HPDE6-E6E7 (cell line): ENCODE measurements around the gene HECW1.
"Not testable (repeated sequence)": the region's sequence is repeated elsewhere in the genome, so short reads cannot be mapped to it uniquely, and the experiment has no call there.

Experiments used
- DNase-seq: peaks from one replicate; pipeline ENCODE4 v3.0.0; 2011; ENCODE audit warnings: missing footprints; ENCODE audit errors: extremely low spot score

Gene HECW1

DNA sequence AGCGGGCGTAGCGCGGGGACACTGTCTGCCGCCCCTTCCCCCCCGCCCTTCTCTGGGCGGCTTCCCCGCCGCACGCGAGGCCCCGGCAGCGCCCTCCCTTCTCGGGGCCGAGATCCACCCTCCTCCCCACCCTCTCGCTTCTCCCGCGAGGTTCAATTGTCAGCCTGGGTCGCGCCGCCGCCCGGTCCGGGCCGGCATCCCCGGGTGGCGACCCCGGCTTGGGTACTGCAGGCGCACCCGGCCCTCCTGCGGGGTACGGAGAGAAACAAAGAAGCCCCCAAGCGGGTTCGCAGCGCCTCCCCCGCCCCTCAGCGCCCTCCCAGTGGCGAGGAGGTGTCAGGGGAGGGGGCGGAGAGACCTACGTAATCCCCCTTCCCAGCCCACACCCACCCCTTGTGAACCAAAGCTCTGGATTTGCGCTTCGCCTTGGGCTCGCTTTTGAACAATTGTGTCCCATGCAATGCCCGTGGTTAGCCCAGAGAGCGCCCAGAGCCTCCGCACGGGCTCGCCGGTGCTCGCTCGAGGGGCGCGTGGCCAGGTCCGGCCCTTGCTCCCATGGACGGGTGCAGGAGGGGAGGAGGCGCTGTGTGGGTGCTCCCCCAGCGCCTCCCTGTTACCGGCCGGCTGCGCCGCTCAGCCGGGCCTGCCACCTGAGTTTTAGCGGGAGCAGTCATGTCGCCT is 634 bp downstream of the HECW1 start:
- peak; percentile 33 for DNase-seq

DNA sequence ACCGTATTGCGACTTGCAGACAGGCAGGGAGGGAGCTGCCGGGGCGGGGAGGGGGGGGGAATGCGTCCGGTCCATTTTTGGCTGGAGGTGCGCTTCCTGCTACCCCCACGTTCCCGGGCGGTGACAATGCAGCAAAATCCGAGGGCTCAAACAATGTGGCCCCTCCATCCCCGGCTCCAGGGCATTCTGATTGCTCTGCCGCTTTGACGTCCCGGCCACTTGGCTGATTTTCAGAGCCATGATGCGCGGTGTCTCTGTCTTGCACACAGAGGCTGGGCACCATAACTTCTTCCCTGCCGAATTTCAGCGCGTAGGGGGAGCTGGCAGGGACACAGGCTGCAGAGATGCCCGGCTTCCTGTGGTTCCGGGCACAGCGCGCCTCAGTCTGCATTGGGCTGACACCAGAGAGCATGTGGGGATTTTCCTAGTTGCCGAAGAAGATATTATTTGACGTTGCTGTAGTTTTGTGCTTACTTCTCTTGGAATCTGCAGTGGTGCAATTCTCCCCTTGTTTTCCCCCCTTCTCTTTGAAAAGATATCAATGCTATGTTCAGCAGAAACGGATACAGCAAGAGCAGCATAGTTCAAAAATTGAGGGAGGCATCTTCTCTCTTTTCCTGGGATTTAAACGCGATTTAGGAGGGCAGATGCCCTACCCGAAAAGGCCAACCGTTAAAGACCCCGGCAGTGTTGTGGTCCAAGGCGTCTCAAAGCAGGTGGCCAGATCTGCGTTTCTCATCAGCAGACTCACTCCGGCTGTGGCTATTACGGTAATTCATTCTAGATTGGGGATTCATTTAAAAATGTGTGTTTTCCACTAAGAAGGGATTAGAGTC is 1.4 kb downstream of the HECW1 start:
- no peak for DNase-seq

GRCh38 chr7:43114458-43114780 is 2.0 kb downstream of the HECW1 start:
- DNase-seq: no peak

DNA sequence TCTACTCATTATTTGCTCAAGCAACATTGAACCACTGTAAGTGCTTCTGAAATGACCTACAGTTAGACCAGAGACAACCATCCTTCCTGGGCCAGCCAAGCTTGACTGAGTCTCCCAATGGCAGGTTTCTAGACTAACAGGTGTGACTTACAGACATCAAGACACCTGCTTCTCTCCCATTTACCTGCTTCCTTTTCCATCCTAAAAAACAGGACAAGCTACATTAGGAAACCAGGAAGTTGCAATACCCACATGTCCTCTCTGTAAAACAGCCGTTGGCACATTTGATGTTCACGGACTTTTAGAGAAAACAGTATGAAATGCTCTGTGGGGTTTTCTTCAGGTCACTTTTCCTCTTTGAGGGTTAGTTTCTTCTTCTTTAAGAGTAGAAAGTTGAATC is 4.0 kb downstream of the HECW1 start:
- DNase-seq: no peak

GRCh38 chr7:43117095-43117494 is 4.6 kb downstream of the HECW1 start:
- DNase-seq: no peak

GRCh38 chr7:43117861-43118260 is 5.4 kb downstream of the HECW1 start:
- DNase-seq: no peak

DNA sequence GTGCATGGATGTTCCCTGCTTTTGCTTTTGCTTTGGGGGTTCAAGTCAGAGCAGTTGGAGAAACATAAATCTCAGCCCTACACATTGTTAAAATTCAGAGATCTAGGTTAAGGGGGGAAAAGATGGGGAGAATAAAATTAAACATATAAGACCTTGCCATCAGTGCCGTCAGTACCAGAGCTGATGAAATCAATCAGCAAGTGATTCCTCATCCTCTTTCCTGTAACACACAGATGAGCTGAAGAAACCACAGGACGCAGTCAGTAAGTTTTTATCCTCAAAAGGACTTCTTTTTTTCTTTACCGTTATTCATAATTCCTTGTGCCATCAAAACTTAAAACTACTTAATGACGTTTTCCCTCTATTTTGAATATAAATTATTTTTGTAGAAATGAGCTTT is 5.9 kb downstream of the HECW1 start:
- no peak for DNase-seq

DNA sequence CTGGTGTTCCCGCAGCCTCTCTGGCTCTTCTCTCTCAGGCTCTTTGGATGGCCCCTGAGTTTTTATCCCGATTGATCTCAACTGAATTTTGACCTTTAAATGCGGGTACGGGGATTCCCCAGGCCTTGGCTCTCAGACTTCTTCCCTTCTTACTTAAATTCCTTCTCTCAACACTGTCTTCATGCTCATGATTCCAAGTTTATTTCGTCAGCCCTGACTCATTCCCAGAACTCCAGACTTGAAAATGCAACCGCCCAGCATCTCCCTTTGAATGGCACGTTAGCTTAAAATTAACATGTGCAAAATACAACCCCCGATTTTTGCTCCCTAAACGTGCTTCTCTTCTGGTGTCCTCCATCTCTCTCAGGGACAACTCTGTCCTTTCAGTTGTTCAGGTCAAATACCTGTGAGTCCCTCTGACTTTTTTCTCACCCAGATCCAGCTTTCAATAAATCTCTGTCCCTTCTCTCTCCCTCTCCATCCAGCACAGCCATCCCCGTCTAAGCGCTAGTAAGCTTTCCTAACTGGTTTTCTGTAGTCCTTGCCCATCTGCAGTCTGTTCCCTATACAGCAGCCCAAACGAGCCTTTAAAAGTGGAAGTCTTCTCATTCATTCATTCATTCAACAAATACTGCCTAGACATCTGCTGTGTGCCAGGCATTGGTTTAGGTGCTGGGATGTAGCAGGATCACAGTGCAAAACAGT is 7.1 kb downstream of the HECW1 start:
- no peak for DNase-seq

DNA sequence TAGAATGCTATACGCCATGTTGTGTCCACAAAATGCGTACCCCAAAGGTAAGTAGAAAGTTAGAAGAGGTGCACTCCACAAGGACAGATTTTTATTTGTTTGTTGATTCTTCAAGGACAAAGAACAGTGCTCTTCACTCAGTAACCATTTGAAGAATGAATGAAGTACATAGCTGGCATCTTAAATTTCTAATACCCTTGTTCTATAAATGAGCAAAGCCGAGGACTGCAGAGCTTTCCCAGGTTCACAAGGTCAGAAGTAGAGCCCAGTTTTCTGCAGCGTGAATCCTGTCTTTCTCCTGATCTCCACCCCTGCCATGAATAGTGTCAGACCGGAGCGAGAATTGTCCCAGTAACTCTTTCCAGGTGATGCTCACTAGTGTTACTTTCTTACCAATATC is 9.5 kb downstream of the HECW1 start:
- no peak for DNase-seq

DNA sequence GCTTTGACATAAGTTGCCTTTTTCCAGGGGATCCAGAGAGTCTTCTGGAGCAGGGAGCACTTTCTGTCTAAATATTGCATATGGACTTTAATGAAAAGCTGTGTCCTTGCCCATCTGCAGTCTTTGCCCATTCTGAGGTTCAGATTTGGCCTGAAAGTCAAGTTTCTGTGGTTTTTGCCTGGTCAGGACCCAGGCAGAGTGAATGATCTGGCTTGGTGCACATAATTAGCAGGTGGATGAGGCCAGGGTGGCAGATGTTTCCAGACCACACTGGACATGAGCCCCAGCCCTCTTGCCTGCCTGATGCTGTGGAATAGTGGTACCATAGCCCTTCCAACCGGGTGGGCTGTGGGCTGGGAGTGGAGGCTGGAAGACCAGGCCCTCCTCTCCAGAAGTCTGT is 11.0 kb downstream of the HECW1 start:
- no peak for DNase-seq

DNA sequence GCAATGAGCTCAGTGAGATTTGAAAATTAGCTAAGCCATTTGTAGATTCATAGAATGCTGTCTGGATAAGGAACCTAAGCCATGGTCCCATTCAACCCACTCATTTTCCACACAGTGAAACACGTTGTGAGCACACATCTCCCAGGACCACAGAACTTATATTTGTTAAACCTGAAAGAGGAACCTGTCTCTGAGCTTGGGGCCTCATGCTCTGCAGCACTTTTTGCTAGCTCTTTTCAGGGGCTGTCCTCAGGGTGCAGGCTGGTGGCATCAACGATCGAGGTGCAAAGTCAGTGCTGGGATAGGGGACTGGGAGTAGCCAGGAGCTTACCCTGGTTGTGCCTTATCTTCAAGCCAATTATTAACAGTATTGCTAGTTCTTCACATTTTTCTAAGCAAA is 11.9 kb downstream of the HECW1 start:
- DNase-seq: no peak

DNA sequence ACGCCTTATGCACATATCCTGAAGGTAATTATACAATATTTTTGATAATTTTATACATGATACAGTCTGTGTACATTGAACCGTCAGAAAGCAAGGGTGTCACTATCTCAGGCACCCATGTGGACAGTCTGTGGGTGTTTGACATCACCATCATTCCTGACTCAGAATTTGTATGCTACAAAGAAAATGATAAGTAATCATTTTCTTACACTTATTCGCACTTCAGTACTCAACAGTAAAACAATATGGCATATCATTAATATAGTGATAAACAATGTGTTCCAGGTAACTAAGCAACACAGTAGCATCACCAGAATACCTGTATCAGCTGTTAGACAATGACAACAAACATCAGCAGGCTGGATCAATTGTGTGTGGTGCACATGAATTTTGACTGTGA is 17.9 kb downstream of the HECW1 start:
- DNase-seq: no peak

DNA sequence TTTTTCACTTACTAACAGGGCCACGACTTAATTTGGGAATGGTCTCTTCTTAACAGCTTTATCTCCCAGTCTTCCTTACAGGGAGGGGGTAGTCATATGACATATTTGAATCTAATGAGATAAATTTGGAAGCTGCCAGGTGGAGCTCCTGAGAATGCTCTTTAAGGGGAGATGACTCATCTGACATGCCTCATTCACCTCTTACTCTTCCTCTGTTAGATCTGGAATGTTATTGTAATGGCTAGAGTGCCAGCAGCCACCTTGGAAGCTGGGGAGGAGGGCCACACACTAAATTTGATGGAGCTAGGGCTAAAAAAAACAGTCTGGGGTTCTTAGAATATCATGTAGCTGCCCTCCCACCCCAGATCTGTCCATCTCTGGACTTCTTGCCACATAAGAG is 22.7 kb downstream of the HECW1 start:
- peak; percentile 43 for DNase-seq

DNA sequence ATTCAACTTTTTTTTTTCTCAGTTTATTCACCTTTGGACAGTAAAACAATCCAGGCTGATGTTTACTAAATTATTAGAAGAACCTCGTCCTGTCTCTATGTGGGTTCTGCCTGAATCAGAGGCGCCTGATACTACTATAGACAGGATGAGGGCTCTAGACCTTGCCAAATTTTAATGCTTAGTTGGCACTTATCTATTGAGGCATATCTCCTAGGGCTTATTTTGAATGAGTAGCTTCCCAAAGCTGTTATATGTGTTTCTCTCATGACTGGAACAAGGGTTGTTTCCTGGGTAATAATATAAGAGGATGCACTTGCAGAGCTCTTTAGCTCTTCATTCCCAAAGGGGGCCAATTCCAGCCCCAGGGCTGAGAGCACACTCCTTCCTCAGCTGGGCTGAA is 23.6 kb downstream of the HECW1 start:
- DNase-seq: no peak

- DNase-seq: not testable (repeated sequence)
These were observed 24.8 kb downstream of the HECW1 start for GRCh38 chr7:43137121-43137744.

DNA sequence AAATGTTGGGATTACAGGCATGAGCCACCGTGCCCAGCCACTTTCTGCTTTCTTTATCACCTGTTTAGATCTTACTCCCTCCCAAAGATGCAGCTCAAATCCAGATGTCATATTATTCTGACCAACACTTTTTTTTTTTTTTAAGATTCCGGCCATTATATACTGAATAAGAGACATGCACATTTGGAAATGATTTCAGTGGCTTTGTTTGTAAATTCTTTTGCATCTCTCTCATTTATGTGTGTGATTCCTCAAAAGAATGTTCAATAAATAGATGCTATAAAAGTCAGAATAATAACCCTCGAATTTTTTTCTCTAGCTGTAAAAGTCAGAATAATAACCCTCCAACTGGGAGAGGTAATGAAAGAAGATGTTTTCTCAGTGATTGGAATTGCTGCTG is 25.4 kb downstream of the HECW1 start:
- no peak for DNase-seq

GRCh38 chr7:43138710-43139109 is 26.3 kb downstream of the HECW1 start:
- DNase-seq: no peak

- no peak for DNase-seq
These were observed 26.7 kb downstream of the HECW1 start for GRCh38 chr7:43139137-43139536.

DNA sequence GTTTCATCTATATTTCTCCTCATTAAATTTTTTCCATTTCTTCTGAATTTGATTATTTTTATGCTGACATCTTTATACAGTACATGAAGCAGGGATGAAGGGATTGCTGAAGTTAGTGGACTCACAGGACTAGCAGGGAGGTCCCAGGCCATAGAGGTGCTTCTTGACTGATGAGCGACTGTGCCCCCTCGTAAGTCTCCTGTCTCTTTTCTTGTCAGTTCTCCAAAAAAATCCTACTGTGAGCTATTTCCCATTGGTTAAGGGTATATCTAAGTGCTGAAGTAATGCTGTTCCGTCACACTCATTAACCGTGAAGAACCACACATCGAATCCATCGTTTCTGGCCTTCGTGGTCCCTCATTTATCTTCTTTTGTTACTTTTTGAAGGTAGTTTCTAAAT is 27.7 kb downstream of the HECW1 start:
- no peak for DNase-seq

DNA sequence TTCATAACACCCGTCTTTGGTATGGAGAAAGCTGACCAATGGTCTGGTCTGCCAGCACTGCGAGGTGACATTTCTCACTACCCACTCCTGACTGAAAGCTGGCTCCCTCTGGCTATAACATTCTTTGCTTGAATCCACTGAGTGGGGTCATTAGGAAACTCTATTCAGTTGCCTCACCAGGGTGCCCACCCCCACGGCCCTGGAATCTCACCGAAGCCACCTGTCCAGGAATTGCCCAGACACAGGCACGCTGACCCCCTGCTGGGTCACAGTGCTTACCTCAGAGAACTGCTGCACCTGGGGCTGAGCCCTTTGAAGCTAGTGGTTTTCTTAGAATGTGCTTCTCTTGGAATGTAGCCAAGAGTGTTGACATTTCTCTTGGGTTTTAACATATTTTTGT is 28.6 kb downstream of the HECW1 start:
- no peak for DNase-seq

- DNase-seq: no peak
These were observed 30.3 kb downstream of the HECW1 start for GRCh38 chr7:43142703-43143102.

DNA sequence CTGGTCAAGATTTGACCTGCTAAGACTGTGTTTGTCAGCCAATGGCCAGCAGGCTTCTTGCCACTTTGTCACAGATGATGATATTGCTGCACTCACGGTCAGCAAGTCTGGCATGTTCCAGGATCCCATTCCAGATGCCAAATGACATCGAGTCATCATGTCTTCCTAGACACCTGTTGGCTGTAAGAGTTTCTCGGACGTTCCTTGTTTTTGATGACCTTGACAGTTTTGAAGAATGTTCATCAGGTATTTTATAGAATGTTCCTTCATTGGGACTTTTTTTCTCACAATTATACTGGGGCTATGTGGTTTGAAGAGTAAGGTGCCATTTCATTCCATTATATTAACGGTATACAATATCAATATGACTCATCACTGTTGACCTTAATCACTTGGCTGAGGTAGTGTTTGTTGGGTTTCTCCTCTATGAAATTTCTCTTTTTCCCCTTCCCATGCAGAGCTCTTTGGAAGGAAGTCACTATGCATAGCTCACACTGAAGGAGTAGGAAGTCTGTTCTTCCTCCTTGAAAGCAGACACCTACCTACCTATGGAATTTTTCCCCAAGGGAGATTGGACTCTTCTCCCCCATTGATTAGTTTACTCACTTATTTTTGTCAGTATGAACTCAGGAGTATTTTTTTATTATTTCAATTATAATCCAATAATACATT is 31.6 kb downstream of the HECW1 start:
- DNase-seq: no peak
